Hepatocyte (in vitro differentiated cells): Measurements from ENCODE around the gene CHIT1.
"Not testable (repeated sequence)": the region's sequence is repeated elsewhere in the genome, so short reads cannot be mapped to it uniquely, and the experiment has no call there.

ENCODE experiments used
- EZH2 ChIP-seq: fragments of 200-600 bp; sonication (generic); IDR thresholded peaks from 2 replicates; pipeline ENCODE4 v1.6.1; 2016; ENCODE audit warnings: antibody characterized with exemption, mild to moderate bottlenecking, borderline replicate concordance
- EZH2phosphoT487 ChIP-seq: fragments of 200-600 bp; sonication (generic); IDR thresholded peaks from one replicate; pipeline ENCODE4 v1.6.1; 2018; ENCODE audit warnings: antibody characterized with exemption, mild to moderate bottlenecking, low read depth, moderate library complexity; ENCODE audit not compliant: unreplicated experiment, severe bottlenecking
- TF ChIP-seq, protein P1 (sequence below): fragments of 200-600 bp; sonication (generic); IDR thresholded peaks from 2 replicates; pipeline ENCODE4 v1.5.1; 2016; ENCODE audit warnings: antibody characterized with exemption, mild to moderate bottlenecking; ENCODE audit not compliant: poor library complexity

DNA sequence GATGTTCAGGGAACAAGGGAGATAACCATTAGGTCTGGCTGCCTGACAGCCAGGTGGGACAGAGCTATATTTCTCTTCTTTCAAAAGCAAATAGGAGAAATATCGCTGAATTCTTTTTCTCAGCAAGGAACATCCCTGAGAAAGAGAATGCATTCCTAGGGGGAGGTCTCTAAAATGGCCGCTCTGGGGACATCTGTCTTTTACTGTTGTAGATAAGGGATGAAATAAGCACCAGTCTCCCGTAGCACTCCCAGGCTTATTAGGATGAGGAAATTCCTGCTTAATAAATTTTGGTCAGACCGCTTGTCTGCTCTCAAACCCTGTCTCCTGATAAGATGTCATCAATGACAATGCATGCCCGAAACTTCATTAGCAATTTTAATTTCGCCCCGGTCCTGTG lies 5.4 kb upstream of the CHIT1 start:
- TF ChIP-seq, protein P1, sequence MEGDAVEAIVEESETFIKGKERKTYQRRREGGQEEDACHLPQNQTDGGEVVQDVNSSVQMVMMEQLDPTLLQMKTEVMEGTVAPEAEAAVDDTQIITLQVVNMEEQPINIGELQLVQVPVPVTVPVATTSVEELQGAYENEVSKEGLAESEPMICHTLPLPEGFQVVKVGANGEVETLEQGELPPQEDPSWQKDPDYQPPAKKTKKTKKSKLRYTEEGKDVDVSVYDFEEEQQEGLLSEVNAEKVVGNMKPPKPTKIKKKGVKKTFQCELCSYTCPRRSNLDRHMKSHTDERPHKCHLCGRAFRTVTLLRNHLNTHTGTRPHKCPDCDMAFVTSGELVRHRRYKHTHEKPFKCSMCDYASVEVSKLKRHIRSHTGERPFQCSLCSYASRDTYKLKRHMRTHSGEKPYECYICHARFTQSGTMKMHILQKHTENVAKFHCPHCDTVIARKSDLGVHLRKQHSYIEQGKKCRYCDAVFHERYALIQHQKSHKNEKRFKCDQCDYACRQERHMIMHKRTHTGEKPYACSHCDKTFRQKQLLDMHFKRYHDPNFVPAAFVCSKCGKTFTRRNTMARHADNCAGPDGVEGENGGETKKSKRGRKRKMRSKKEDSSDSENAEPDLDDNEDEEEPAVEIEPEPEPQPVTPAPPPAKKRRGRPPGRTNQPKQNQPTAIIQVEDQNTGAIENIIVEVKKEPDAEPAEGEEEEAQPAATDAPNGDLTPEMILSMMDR, result not testable (repeated sequence)
- not testable (repeated sequence) for TF ChIP-seq EZH2, EZH2phosphoT487
